RWPE2 (cell line): ENCODE measurements around the gene TNFSF15.

Source experiments
- ATAC-seq: fragments of 200-7000 bp; cut with Tn5 transposase; 3 replicates; pipeline ENCODE4 v1.9.1; 2021; ENCODE audit warnings: low read depth
- DNase-seq: peaks from one replicate; pipeline ENCODE4 v3.0.0-alpha.2; 2020; ENCODE audit warnings: low spot score
- H3K27ac ChIP-seq: fragments of 450-650 bp; 2 replicates; pipeline ENCODE4 v1.5.1; 2017; ENCODE audit warnings: mild to moderate bottlenecking; ENCODE audit not compliant: poor library complexity, severe bottlenecking
- H3K27me3 ChIP-seq: fragments of 250-450 bp; sonication (Bioruptor Pico); 2 replicates; pipeline ENCODE4 v1.5.1; 2021; ENCODE audit warnings: mild to moderate bottlenecking, moderate library complexity; ENCODE audit not compliant: insufficient read depth, poor library complexity, severe bottlenecking
- H3K36me3 ChIP-seq: fragments of 250-450 bp; sonication (Bioruptor Pico); 2 replicates; pipeline ENCODE4 v1.5.1; 2020; ENCODE audit warnings: low read depth, mild to moderate bottlenecking, moderate library complexity
- H3K4me1 ChIP-seq: fragments of 250-450 bp; sonication (Bioruptor Pico); 2 replicates; pipeline ENCODE4 v1.5.1; 2021; ENCODE audit warnings: mild to moderate bottlenecking, moderate library complexity; ENCODE audit not compliant: insufficient read depth, poor library complexity, severe bottlenecking
- H3K4me3 ChIP-seq: fragments of 250-450 bp; sonication (Bioruptor Pico); 2 replicates; pipeline ENCODE4 v1.5.1; 2021; ENCODE audit warnings: mild to moderate bottlenecking, moderate library complexity; ENCODE audit not compliant: severe bottlenecking
- H3K9me3 ChIP-seq: fragments of 250-450 bp; sonication (Bioruptor Pico); 2 replicates; pipeline ENCODE4 v1.5.1; 2021; ENCODE audit warnings: mild to moderate bottlenecking, moderate library complexity; ENCODE audit not compliant: severe bottlenecking
- CTCF ChIP-seq: fragments of 450-650 bp; IDR thresholded peaks from one replicate; pipeline ENCODE4 v1.5.1; 2017; ENCODE audit warnings: mild to moderate bottlenecking, moderate library complexity; ENCODE audit not compliant: poor library complexity, severe bottlenecking

The TNFSF15 gene

GRCh38 chr9:114818178-114818577 lies 12.3 kb upstream of the TNFSF15 start:
- ATAC-seq (no peak), DNase-seq (no peak)
- no peaks in the 10 kb centered on the region for H3K4me1 ChIP-seq
- H3K27ac ChIP-seq: no peak overlapping the region
- H3K36me3 ChIP-seq: no peaks in the 10 kb centered on the region
- H3K9me3 ChIP-seq: no peaks in the 10 kb centered on the region
- TF ChIP-seq CTCF: no peak
- H3K4me3 ChIP-seq: no peak overlapping the region
- H3K27me3 ChIP-seq: no peaks in the 10 kb centered on the region

- Histone ChIP-seq H3K4me1 (peaks cover 6% of the 10 kb centered on the region), H3K27ac (no peak overlapping the region), H3K27me3 (no peaks in the 10 kb centered on the region), H3K9me3 (no peaks in the 10 kb centered on the region), H3K36me3 (no peaks in the 10 kb centered on the region), H3K4me3 (no peak overlapping the region)
- ATAC-seq (no peak), DNase-seq (no peak)
- TF ChIP-seq CTCF: no peak
Observed at GRCh38 chr9:114813717-114814418, 8.0 kb upstream of the TNFSF15 start.

GRCh38 chr9:114811966-114812636 lies 6.3 kb upstream of the TNFSF15 start:
- TF ChIP-seq CTCF: no peak
- Histone ChIP-seq H3K4me1 (peaks cover 6% of the 10 kb centered on the region), H3K27ac (no peak overlapping the region), H3K27me3 (no peaks in the 10 kb centered on the region), H3K36me3 (no peaks in the 10 kb centered on the region), H3K4me3 (no peak overlapping the region), H3K9me3 (no peaks in the 10 kb centered on the region)
- ATAC-seq (peak; percentile 74), DNase-seq (no peak)

GRCh38 chr9:114811301-114811700 lies 5.5 kb upstream of the TNFSF15 start:
- no peak overlapping the region for H3K27ac ChIP-seq
- ATAC-seq: no peak
- H3K36me3 ChIP-seq: no peaks in the 10 kb centered on the region
- no peak overlapping the region for H3K4me3 ChIP-seq
- no peak for TF ChIP-seq CTCF
- no peaks in the 10 kb centered on the region for H3K9me3 ChIP-seq
- peaks cover 14% of the 10 kb centered on the region for H3K4me1 ChIP-seq
- DNase-seq: no peak
- no peaks in the 10 kb centered on the region for H3K27me3 ChIP-seq

GRCh38 chr9:114810614-114811013 lies 4.8 kb upstream of the TNFSF15 start:
- Histone ChIP-seq H3K27me3 (no peaks in the 10 kb centered on the region), H3K4me3 (no peak overlapping the region), H3K36me3 (no peaks in the 10 kb centered on the region), H3K27ac (no peak overlapping the region), H3K9me3 (no peaks in the 10 kb centered on the region), H3K4me1 (peaks cover 21% of the 10 kb centered on the region)
- TF ChIP-seq CTCF: no peak
- DNase-seq: no peak
- no peak for ATAC-seq
